Inferior parietal cortex (tissue), 1 donor: ENCODE measurements around the gene CYP21A2.
"Not testable (repeated sequence)": the region's sequence is repeated elsewhere in the genome, so short reads cannot be mapped to it uniquely, and the experiment has no call there.

Source experiments
- DNase-seq: peaks from one replicate; pipeline ENCODE4 v3.0.0-alpha.2; 2016; ENCODE audit errors: extremely low spot score

The CYP21A2 gene

DNA sequence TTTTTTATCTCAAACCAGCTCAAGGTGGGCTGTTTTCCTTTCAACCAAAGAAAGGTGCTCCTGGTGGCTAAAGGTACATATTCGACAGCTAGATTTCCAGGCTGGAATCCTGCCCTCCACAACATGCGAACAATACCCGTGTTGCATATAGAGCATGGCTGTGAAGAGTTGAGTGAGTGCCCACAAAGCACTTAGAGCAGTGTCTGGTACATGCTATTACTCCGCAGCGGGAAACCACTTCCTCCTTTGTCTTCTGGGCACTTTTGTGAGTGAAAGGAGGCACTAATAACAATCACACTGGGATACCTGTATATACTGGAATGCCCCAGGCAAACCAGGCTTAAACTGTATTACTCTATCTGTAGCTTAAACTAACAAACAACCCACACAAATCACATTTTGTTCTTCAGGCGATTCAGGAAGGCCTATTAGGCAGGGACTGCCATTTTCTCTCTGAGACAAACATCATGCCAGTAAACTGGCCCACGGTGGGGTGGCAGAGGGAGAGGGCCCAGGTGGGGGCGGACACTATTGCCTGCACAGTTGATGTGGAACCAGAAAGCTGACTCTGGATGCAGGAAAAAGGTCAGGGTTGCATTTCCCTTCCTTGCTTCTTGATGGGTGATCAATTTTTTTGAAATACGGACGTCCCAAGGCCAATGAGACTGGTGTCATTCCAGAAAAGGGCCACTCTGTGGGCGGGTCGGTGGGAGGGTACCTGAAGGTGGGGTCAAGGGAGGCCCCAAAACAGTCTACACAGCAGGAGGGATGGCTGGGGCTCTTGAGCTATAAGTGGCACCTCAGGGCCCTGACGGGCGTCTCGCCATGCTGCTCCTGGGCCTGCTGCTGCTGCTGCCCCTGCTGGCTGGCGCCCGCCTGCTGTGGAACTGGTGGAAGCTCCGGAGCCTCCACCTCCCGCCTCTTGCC, at the start of gene CYP21A2:
Gene CYP21A2 (plus strand): TSS at position 818 of the 927 bp plus-strand sequence. CDS start 8 bp downstream, at position 826.
- DNase-seq: not testable (repeated sequence)

DNA sequence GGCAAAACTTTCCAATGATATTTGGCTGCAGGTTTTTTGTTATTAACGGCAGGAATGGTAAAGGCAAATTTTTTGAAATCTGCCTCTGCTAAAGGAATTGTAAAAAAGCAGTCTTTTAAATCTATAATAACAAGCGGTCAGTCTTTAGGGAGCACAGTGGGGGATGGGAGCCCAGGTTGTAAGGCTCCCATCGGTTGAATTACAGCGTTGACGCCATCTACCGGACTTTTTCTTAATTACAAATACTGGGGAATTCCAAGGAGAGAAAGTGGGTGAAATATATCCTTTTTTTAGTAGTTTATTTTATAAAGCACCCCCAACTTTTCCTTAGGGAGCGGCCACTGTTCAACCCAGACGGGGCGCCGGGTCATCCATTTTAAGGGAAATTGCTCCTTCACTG, 48.9 kb upstream of the CYP21A2 start:
- not testable (repeated sequence) for DNase-seq

DNA sequence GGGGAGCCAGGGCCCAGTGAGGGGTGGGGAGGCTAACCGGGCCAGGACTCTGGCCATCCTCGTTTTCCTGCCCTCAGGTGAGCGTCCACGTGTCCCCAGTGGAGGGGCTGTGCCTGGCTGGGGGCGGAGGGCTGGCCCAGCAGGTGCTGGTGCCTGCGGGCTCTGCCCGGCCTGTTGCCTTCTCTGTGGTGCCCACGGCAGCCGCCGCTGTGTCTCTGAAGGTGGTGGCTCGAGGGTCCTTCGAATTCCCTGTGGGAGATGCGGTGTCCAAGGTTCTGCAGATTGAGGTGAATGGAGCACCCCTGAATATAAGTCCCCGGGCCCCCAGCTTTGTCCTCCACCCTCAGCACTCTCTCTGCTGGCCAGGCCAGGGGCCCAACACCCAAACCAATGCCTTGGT, 43.8 kb upstream of the CYP21A2 start:
- not testable (repeated sequence) for DNase-seq

DNA sequence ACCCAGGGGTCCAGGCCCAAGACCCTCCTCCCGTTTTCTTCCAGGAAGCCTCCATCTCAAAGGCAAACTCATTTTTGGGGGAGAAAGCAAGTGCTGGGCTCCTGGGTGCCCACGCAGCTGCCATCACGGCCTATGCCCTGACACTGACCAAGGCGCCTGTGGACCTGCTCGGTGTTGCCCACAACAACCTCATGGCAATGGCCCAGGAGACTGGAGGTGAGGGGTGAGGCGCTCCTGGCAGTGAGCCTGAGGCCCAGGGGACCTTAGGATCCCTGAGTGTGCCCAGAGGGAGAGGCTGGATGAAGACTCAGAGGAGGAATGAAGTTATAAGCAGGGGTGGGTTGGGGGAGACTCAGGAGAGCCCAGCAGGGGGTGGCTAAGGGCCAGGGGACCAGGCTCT, 41.8 kb upstream of the CYP21A2 start:
- DNase-seq: not testable (repeated sequence)

DNA sequence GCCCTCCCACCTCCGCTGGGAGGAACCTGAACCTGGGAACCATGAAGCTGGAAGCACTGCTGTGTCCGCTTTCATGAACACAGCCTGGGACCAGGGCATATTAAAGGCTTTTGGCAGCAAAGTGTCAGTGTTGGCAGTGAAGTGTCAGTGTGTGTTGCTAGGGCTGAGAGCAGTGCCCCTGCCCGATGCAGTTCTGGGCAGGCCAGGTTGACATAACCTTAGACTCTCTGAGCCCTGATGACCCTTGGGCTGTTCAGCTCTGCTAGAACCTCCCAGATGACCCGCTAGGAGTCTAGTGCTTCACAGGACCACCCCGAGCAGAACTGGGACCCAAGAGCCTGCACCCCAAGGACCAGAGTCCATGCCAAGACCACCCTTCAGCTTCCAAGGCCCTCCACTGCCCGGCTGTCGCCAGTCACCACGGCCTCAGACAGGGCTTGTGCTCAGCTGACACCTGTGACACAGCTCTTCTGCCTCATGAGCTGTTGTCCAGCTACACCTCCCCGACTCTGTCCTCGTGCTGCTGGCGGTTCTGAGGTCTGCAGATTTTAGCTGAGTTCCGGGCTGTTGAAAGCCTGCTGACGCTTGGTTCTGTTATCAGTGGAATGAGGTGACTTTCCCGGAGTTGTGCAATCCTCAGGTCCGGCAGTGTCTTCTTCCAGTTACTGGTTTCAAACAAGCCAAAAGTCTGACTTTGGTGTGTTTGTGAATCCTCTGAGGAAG, 35.5 kb upstream of the CYP21A2 start:
- not testable (repeated sequence) for DNase-seq

DNA sequence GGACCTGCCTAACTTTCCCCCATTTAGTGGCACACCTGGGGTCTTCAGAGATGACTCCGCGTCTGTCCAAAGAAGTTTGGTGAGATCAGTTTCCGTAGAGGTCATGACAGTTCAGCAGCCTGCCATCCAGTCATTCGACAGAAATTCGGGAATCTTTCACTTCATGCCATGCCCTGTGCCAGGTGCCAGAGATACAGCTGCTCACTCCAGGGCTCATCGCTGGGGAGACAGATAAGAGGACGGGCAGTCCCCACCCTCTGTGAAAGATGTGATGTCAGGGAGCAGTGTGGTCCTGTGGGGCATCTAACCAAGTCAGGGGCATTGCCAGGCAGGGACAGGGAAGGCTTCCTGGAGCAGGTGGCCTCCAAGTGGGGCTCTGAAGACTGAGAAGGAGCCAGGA, 34.9 kb upstream of the CYP21A2 start:
- DNase-seq: not testable (repeated sequence)

DNA sequence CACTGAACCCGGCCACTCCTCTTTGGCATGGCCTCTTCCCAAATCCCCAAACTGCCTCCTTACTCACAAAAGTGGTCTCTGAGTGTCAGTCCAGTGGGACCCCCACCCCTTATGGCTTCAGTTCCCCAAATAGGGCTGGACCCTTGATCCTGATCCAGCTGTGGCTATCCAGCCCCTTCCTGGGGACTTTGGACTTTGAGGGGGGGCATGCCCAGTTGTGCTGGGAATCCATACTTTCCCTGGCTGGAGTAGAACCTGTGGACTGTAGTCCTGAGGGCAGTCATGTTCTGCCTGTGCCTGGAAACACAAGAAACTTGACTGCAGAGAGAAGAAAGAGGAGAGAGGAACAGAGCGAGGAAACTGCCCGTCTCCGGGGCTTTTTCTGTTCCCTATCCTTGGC, 33.8 kb upstream of the CYP21A2 start:
- not testable (repeated sequence) for DNase-seq

DNA sequence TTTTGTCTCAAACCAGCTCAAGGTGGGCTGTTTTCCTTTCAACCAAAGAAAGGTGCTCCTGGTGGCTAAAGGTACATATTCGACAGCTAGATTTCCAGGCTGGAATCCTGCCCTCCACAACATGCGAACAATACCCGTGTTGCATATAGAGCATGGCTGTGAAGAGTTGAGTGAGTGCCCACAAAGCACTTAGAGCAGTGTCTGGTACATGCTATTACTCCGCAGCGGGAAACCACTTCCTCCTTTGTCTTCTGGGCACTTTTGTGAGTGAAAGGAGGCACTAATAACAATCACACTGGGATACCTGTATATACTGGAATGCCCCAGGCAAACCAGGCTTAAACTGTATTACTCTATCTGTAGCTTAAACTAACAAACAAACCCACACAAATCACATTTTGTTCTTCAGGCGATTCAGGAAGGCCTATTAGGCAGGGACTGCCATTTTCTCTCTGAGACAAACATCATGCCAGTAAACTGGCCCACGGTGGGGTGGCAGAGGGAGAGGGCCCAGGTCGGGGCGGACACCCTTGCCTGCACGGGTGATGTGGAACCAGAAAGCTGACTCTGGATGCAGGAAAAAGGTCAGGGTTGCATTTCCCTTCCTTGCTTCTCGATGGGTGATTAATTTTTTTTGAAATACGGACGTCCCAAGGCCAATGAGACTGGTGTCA, 33.2 kb upstream of the CYP21A2 start:
- DNase-seq: not testable (repeated sequence)

DNA sequence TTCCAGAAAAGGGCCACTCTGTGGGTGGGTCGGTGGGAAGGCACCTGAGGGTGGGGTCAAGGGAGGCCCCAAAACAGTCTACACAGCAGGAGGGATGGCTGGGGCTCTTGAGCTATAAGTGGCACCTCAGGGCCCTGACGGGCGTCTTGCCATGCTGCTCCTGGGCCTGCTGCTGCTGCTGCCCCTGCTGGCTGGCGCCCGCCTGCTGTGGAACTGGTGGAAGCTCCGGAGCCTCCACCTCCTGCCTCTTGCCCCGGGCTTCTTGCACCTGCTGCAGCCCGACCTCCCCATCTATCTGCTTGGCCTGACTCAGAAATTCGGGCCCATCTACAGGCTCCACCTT, 32.7 kb upstream of the CYP21A2 start:
- not testable (repeated sequence) for DNase-seq

DNA sequence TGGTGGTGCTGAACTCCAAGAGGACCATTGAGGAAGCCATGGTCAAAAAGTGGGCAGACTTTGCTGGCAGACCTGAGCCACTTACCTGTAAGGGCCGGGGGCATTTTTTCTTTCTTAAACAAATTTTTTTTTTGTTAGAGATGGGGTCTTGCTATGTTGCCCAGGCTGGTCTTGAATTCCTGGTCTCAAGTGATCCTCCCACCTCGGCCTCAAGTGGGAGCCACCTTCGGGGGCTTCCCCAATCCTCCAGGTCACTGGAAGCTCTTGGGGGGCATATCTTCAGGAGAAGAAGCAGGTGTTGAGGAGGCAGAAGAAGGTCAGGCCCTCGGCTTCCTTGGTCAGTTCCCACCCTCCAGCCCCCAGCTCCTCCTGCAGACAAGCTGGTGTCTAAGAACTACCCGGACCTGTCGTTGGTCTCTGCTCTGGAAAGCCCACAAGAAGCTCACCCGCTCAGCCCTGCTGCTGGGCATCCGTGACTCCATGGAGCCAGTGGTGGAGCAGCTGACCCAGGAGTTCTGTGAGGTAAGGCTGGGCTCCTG, 32.2 kb upstream of the CYP21A2 start:
- not testable (repeated sequence) for DNase-seq

DNA sequence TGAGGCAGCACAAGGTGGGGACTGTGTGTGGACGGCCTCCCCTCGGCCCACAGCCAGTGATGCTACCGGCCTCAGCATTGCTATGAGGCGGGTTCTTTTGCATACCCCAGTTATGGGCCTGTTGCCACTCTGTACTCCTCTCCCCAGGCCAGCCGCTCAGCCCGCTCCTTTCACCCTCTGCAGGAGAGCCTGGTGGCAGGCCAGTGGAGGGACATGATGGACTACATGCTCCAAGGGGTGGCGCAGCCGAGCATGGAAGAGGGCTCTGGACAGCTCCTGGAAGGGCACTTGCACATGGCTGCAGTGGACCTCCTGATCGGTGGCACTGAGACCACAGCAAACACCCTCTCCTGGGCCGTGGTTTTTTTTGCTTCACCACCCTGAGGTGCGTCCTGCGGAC, 31.1 kb upstream of the CYP21A2 start:
- not testable (repeated sequence) for DNase-seq

DNA sequence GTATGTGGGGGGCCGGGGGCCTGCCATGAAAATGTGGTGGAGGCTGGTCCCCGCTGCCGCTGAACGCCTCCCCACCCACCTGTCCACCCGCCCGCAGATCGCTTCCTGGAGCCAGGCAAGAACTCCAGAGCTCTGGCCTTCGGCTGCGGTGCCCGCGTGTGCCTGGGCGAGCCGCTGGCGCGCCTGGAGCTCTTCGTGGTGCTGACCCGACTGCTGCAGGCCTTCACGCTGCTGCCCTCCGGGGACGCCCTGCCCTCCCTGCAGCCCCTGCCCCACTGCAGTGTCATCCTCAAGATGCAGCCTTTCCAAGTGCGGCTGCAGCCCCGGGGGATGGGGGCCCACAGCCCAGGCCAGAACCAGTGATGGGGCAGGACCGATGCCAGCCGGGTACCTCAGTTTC, 30.2 kb upstream of the CYP21A2 start:
- not testable (repeated sequence) for DNase-seq

DNA sequence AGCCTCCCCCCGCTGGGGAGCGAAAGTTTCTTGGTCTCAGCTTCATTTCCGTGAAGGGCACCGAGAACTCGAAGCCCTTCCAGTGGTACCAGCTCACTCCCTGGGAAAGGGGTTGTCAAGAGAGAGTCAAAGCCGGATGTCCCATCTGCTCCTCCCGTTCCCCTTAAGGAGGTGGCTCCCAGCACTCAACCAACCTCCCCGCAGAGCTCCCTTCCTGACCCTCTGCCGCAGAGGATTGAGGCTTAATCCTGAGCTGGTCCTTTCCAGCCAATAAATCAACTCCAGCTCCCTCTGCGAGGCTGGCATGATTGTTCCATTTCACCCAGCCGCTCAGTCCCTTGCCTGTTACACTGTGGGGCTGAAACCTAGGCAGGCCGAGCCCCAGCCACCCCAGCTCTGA, 29.6 kb upstream of the CYP21A2 start:
- DNase-seq: not testable (repeated sequence)

DNA sequence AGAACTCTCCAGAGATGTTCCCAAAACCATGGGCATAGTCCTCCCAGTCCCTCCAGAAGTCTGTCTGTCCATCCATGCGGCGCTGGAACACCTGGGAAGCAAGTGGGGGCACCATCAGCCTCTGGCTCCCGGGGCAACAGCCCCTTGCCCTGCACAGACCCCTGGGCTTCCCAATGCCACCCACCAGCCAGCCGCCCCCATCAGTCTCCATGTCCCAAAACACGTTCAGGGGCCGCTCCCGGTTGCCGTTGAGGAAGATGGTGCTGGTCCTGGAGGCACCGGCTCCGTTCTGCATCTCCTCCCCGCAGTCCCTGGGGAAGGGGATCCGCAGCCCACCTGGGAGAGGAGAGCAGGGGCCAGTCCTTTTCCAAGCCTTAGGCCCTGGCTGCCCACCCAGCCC, 28.7 kb upstream of the CYP21A2 start:
- not testable (repeated sequence) for DNase-seq

DNA sequence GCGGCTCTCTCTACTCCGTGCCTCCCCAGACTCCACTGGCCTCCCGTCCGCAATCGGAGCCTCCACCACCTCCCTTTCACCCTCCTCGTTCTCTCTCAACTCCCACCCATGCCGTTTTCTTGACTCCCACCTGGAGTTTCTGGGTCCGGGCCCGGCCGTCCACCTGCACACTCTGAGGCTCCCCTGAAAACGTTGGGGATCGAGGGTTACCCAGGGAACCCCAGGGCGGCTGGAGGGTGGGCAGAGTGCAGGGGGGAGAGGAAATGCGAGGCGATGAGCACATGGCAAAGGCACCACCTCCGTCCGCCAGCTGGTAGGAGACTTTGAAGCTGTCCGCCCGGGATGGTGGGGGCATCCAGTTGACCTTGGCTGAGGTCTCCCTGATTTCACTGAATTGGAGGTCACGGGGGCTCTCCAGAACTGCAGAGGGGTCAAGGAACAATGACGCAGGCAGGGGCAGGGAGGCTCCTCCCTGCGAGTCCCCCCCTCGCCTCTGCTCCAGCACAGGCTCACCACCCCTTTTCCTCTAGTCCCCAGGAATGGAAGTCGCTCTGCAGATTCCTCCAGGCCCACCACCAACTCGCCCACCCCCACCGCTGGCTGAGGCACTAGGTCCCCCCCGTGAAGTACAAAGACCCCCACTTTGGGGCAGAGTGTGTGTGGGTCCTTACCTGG, 27.2 kb upstream of the CYP21A2 start:
- DNase-seq: not testable (repeated sequence)

DNA sequence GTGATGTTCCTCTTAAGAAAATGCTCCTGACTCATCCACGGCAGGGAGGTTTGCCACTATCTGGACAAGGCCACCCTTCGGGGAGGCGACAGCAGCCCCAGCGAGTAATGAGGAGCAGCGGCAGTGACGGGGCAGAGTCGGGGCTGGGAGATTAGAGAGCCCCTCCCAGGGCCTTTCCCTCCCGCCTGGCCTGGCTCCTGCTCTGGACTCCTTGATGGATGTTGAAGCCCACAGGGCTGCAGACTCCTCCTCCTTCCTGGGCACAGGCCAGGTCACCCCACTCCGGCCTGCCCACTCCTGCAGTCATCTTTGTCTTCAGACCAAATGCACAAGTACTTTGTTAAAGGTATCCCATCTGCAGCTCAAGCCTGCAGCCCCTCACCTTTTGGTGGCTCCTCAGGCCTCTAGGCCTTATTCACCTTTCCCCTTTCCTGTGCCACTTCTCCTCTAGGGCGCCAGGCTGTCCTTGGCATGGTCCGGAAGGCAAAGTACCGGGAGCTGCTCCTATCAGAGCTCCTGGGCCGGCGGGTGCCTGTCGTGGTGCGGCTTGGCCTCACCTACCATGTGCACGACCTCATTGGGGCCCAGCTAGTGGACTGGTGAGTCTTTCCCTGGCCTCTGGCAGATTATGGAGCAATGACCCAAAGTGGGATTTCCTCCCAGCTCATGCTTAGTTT, 25.1 kb upstream of the CYP21A2 start:
- DNase-seq: peak; percentile 1

DNA sequence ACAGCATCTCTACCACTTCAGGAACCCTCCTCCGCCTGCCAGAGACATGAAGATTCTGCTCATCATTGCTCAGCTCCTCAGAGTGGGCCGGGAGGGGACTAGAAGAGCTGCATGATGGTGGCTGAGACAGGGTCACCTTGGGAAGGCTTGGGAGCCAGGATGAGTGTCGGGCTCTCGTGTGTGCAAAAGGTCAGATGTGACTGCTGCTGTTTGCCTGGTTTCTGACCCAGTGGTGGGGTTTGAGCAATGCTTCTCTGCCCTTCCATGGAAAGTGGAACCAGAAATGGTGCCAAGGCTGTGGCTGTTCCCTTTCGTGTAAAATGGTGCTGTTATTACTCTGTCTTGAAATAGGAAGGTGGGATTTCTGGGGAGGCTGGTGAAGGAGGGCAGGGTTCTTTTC, 24.5 kb upstream of the CYP21A2 start:
- not testable (repeated sequence) for DNase-seq

DNA sequence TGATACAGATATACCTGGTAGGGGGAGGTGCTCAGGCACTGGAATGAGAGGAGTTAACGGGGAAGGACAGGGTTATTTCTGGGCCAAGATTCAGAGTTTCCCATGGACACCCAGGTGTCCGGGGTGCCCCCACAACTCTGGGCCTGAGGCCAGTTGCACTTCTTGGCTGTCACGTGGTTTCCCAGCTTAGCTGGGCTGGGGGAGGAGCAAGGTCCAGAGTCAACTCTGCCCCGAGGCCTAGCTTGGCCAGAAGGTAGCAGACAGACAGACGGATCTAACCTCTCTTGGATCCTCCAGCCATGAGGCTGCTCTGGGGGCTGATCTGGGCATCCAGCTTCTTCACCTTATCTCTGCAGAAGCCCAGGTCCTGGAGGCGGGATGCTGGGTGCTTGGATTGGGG, 23.7 kb upstream of the CYP21A2 start, which contains the start of gene C4B:
Gene C4B (plus strand): TSS at position 249 of the 400 bp plus-strand sequence. CDS start 51 bp downstream, at position 300.
- DNase-seq: not testable (repeated sequence)

DNA sequence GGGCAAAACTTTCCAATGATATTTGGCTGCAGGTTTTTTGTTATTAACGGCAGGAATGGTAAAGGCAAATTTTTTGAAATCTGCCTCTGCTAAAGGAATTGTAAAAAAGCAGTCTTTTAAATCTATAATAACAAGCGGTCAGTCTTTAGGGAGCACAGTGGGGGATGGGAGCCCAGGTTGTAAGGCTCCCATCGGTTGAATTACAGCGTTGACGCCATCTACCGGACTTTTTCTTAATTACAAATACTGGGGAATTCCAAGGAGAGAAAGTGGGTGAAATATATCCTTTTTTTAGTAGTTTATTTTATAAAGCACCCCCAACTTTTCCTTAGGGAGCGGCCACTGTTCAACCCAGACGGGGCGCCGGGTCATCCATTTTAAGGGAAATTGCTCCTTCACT, 16.1 kb upstream of the CYP21A2 start:
- not testable (repeated sequence) for DNase-seq

DNA sequence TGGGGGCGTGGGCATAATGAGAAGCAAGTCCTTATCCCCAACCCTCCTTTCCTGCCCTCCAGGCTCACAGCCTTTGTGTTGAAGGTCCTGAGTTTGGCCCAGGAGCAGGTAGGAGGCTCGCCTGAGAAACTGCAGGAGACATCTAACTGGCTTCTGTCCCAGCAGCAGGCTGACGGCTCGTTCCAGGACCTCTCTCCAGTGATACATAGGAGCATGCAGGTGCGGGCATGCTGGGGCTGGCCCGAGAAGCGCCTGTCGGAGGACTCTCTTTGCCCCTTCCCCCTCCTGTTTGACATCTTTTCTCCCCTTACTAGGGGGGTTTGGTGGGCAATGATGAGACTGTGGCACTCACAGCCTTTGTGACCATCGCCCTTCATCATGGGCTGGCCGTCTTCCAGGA, 9.6 kb upstream of the CYP21A2 start:
- DNase-seq: not testable (repeated sequence)

DNA sequence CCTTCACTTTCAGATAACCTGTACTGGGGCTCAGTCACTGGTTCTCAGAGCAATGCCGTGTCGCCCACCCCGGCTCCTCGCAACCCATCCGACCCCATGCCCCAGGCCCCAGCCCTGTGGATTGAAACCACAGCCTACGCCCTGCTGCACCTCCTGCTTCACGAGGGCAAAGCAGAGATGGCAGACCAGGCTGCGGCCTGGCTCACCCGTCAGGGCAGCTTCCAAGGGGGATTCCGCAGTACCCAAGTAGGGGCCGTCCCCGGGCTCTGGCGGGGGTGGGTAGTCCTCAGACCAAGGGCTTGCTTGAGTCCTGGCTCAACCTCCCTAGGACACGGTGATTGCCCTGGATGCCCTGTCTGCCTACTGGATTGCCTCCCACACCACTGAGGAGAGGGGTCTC, 8.7 kb upstream of the CYP21A2 start:
- DNase-seq: not testable (repeated sequence)
